Tibial nerve (tissue), 4 donors: ENCODE data around the gene FAM47E. TPM values are rescaled to one million over a fixed set of nuclear protein-coding genes. Genes with fewer than 3 reads are reported as not detected.

Experiments used
- DNase-seq, 2 donors: peaks; one replicate each; pipeline ENCODE4 v3.0.0-alpha.2; 2019; ENCODE audit warnings: low spot score in 2 of 2
- H3K27ac ChIP-seq, 4 donors: fragments of 200-600 bp; sonication (generic) in 3 of 4; one replicate each; pipeline ENCODE4 v1.5.1; 2017 to 2019; ENCODE audit warnings: mild to moderate bottlenecking in 1 of 4
- H3K27me3 ChIP-seq, 2 donors: fragments of 200-600 bp; sonication (generic) in 1 of 2; one replicate each; pipeline versions ENCODE4 v1.5.1 to v1.6.0; 2017 to 2019
- H3K36me3 ChIP-seq, 3 donors: fragments of 200-600 bp; sonication (generic); one replicate each; pipeline ENCODE4 v1.5.1; 2018 to 2019
- H3K4me1 ChIP-seq, 4 donors: fragments of 200-600 bp; sonication (generic) in 3 of 4; one replicate each; pipeline ENCODE4 v1.5.1; 2017 to 2019
- H3K4me3 ChIP-seq, 4 donors: fragments of 200-600 bp; sonication (generic) in 3 of 4; one replicate each; pipeline ENCODE4 v1.5.1; 2017 to 2019; ENCODE audit warnings: mild to moderate bottlenecking in 1 of 4, moderate library complexity in 1 of 4
- H3K9me3 ChIP-seq, 4 donors: fragments of 200-600 bp; sonication (generic) in 3 of 4; one replicate each; pipeline ENCODE4 v1.5.1; 2017 to 2019
- EP300 ChIP-seq, 2 donors: sonication (generic); formaldehyde crosslinking; IDR thresholded peaks; one replicate each; pipeline ENCODE4 v1.6.1; 2017; ENCODE audit warnings: antibody characterized with exemption in 2 of 2, mild to moderate bottlenecking in 1 of 2
- POLR2A ChIP-seq, 2 donors: fragments of 450-650 bp; IDR thresholded peaks; one replicate each; pipeline ENCODE4 v1.6.1; 2017; ENCODE audit warnings: antibody characterized with exemption in 2 of 2, mild to moderate bottlenecking in 2 of 2, moderate library complexity in 2 of 2
- WGBS, 2 donors: methylation state at CpG; one replicate each; pipeline ENCODE4 v1.1.5; 2018; 5-methylcytosine and 5-hydroxymethylcytosine counted together
- total RNA-seq, 4 donors: library from RNA; depleted of rRNA; stranded (reverse); fragments of >200 nt; gene quantifications; one replicate each; pipeline ENCODE4 v1.1.0, GENCODE V29; 2016
- TF ChIP-seq, protein P1 (sequence below), 5 experiments: fragments of 200-600 bp in 3 of 5; fragments of 450-650 bp in 2 of 5; sonication (generic) in 3 of 5; IDR thresholded peaks; one replicate each; pipeline ENCODE4 v1.5.1; 2016 to 2019; ENCODE audit warnings: antibody characterized with exemption in 5 of 5, mild to moderate bottlenecking in 3 of 5, moderate library complexity in 2 of 5

Gene FAM47E
- total RNA-seq, 4 donors from 2014 or later = 0.30 to 4.6 (median 1.5) TPM

DNA sequence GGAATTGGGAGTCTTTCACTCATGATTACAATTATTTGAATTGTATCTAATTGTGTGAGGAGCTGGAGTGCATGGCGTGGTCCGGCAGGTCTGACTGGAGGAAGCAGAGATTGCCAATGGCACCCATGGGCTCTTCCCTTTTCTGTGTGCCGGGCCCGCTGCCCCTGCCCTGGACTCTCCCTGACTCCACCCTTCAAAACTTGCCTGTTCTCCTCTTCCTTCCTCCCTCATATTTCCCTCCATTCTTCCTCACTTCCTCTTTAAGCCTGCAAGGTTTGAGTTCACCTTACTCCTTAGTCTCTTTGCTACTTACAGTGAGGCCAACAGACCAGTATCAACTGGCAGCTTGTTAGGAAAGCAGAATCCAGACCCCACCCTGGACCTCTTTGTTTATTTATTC lies 48.5 kb downstream of the FAM47E start:
- Histone ChIP-seq H3K36me3 (no peaks in the 10 kb centered on the region), H3K27ac (no peak overlapping the region), H3K27me3 (no peaks in the 10 kb centered on the region), H3K4me3 (no peak overlapping the region), H3K4me1 (peaks cover 0 to under 1% (median 0%) of the 10 kb centered on the region in 4 donors), H3K9me3 (peaks cover 0 to 18% (median 0%) of the 10 kb centered on the region in 4 donors)
- no peak for DNase-seq
- 64 to 66% methylated on average over 4 of the region's 4 CpGs for WGBS, 2 donors
- TF ChIP-seq POLR2A (IDR thresholded peaks at IDR 0.05) (no peak), EP300 (IDR thresholded peaks at IDR 0.05) (no peak)
- TF ChIP-seq, protein P1, sequence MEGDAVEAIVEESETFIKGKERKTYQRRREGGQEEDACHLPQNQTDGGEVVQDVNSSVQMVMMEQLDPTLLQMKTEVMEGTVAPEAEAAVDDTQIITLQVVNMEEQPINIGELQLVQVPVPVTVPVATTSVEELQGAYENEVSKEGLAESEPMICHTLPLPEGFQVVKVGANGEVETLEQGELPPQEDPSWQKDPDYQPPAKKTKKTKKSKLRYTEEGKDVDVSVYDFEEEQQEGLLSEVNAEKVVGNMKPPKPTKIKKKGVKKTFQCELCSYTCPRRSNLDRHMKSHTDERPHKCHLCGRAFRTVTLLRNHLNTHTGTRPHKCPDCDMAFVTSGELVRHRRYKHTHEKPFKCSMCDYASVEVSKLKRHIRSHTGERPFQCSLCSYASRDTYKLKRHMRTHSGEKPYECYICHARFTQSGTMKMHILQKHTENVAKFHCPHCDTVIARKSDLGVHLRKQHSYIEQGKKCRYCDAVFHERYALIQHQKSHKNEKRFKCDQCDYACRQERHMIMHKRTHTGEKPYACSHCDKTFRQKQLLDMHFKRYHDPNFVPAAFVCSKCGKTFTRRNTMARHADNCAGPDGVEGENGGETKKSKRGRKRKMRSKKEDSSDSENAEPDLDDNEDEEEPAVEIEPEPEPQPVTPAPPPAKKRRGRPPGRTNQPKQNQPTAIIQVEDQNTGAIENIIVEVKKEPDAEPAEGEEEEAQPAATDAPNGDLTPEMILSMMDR (IDR thresholded peaks at IDR 0.05) = no peak

DNA sequence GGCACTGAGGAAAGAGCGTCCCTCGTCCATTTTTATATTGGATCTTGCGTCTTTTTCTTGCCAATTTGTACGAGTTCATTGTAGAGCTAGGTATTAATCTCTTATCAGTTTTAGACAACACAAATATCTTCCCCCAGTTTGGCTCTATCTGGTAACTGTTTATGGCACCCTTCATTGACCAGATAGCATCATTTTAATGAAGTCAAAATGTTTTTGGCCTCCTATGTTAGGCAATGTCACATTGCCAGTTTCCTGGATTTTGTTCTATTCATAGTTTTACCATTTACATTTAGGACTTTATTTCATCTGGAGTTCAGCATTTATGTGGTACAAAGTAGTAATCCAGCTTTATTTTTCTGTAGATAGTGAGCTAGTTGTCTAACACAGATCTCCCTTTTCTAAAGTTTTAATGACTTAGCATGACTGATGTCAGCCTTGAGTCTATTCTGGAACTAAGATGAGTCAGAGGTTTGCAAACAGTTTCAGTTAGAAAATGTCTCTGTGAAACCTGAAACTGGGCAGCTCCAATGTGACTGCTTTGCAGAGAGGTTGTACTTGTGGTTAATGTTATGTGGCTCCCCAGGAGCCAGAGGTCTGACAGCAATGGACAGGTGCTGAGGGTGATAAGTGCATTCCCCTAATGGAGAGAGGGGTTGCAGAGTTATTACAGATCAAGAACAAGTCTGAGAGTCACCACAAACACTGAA lies 49.7 kb downstream of the FAM47E start:
- DNase-seq = no peak
- Histone ChIP-seq H3K4me1 (peaks cover 0 to 9% (median 5%) of the 10 kb centered on the region in 4 donors), H3K4me3 (no peak overlapping the region), H3K27ac (peak overlapping the region in 1 of 4 donors; percentile 60), H3K36me3 (no peaks in the 10 kb centered on the region), H3K9me3 (peaks cover 0 to 14% (median 0%) of the 10 kb centered on the region in 4 donors), H3K27me3 (no peaks in the 10 kb centered on the region)
- WGBS, 2 donors = 94 to 97% methylated on average over 4 of the region's 4 CpGs
- TF ChIP-seq, protein P1 (IDR thresholded peaks at IDR 0.05) = no peak
- TF ChIP-seq POLR2A (IDR thresholded peaks at IDR 0.05) = no peak

DNA sequence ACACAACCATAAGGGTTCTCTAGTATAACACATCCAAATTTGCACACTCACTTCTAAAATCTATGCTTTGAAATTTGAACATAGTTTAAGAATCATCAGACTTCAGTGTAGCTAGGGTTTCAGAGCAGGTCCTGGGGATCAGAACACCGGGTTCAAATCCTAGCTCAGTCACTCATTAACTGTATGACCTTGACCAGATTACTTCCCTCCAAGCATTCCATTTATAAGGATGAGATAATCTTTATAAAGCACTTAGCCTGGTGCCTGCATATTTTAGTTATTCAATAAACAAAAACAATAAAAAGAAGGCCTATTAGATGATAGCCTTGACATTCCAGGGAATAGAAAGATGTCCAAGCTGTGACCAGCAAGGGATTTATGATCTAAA lies 50.2 kb downstream of the FAM47E start:
- H3K36me3 ChIP-seq = no peaks in the 10 kb centered on the region
- no peak for DNase-seq
- peak overlapping the region in 1 of 4 donors; percentile 60 for H3K27ac ChIP-seq
- H3K4me1 ChIP-seq = peaks cover 0 to 9% (median 5%) of the 10 kb centered on the region in 4 donors
- 76 to 77% methylated on average over 1 of the region's 1 CpG for WGBS, 2 donors
- H3K4me3 ChIP-seq = no peak overlapping the region
- H3K27me3 ChIP-seq = no peaks in the 10 kb centered on the region
- peaks cover 0 to 14% (median 0%) of the 10 kb centered on the region in 4 donors for H3K9me3 ChIP-seq
- TF ChIP-seq, protein P1 (IDR thresholded peaks at IDR 0.05) = no peak
- no peak for TF ChIP-seq POLR2A (IDR thresholded peaks at IDR 0.05)
- no peak for TF ChIP-seq EP300 (IDR thresholded peaks at IDR 0.05)

DNA sequence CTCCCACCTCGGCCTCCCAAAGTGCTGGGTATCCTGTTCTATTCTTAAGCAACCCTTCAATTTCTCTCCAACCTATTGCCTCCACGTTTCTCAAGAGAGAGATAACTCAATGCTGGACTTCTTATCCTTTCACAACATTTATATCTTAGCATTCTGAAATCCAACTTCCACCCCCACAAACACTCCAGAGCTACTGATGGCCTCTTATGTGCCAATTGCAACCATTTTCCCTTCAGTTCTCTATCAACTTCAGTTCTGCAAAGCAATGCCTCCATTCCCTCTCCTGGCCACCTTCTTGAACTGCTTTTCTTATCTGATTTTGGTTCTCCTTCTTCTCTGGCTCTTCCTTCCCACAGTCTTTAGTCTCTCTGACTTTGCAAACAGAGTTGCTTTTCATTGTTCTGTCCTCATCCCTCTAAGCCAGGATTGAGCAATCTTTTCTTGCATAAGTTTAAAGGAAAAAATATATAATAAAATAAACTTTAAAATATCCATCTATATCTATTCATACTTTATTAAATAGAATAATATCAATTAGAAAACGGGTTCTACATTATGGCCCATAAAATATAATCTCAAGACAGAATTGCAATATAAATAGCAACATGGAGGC lies 51.4 kb downstream of the FAM47E start:
- WGBS, 2 donors = 72 to 83% methylated on average over 3 of the region's 3 CpGs
- no peaks in the 10 kb centered on the region for H3K36me3 ChIP-seq
- peaks cover 0 to 4% (median 0%) of the 10 kb centered on the region in 4 donors for H3K9me3 ChIP-seq

More for the DNA sequence above, 51.4 kb downstream of the FAM47E start:
- Histone ChIP-seq H3K4me3 (no peak overlapping the region), H3K27ac (no peak overlapping the region), H3K27me3 (no peaks in the 10 kb centered on the region), H3K4me1 (peaks cover 0 to 20% (median 5%) of the 10 kb centered on the region in 4 donors)
- no peak for DNase-seq
- TF ChIP-seq EP300 (IDR thresholded peaks at IDR 0.05) = no peak
- TF ChIP-seq, protein P1 (IDR thresholded peaks at IDR 0.05) = no peak
- TF ChIP-seq POLR2A (IDR thresholded peaks at IDR 0.05) = no peak
